ENCODE results near the gene KCNQ2.

The KCNQ2 gene

DNA sequence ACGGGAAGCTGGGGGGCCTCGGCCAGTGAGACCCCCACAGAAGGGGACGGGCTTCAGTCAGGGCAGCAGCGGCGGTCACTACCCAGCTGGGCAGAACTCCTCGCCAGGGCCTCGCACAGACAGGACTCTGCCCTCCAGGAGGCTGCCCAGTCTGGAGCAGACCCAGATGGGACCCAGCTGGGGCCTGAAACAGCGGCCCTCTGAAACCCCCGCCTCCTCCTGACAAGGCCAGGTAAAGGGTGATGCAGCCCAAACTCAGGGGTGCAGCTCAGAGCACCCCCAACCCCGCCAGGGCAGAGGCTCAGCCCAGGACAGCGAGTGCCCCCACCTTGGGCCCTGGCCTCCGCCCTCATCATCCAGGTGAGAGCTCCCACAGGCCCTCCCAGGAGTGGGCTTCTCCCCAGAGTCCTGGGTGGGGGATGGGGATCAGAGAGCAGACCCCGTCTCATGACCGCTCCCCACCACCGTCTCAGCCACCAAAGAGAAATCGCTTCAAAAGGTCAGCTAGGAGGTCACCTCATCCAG is 24.2 kb upstream of the KCNQ2 start:
- Histone ChIP-seq H3K9me3 (peaks cover 4% of the 10 kb centered on the region; the same call in 1 of the 2 replicates), H3K27me3 (peaks cover 10% of the 10 kb centered on the region; the same call in 1 of the 2 replicates), H3K27ac (no peak overlapping the region), H3K36me3 (peaks cover 42% of the 10 kb centered on the region), H4K20me1 (peaks cover 48% of the 10 kb centered on the region), H3K4me3 (peak overlapping the region; percentile 19; the same call in 1 of the 2 replicates), H3K9ac (no peak overlapping the region), H3K4me2 (peak overlapping the region; percentile 97), H3K4me1 (peaks cover 54% of the 10 kb centered on the region)
- TF ChIP-seq Cebpa-rat (IDR thresholded peaks at IDR 0.05) = no peak

DNA sequence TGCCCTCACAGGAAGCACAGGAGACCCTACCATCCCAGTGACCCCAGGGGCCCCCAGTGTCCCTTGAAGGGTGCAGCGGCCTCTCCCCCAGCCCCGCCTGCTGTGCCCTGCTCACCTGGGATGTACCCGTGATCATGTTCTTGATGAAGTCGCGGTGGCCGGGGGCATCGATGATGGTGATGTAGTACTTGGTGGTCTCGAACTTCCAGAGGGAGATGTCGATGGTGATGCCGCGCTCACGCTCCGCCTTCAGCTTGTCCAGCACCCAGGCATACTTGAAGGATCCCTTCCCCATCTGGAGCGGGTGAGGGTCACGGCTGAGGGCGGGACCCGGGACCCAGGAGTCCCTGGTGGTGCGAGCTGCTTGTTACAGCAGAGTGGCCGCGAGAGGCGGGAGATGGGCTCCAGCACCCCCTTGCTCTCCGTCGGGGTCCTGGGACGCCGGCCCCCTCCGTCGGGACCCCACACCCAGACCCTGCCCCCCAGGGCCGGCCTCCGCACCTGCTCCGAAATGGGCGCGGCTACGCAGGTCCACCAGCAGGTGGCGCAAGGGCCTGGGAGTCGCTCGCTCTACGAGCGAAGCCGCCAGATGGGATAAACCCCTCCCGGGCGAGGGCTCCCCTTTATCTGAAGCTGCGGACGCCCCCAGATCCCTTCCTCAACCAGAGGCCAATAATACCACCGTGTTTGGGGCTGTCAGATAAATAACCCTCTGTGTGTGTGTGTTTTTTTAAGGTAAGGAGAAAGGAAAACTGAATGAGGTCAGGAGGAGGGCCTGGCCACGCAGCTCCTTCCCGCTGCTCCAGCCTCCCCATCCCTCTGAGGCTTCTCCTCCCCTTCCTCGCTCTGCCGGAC is 23.5 kb upstream of the KCNQ2 start:
- peaks cover 49% of the 10 kb centered on the region for H3K36me3 ChIP-seq
- H3K27me3 ChIP-seq = peaks cover 13% of the 10 kb centered on the region
- no peak overlapping the region for H3K9ac ChIP-seq
- H4K20me1 ChIP-seq = peaks cover 53% of the 10 kb centered on the region
- peak overlapping the region; percentile 19; the same call in 1 of the 2 replicates for H3K4me3 ChIP-seq
- no peak overlapping the region for H3K27ac ChIP-seq
- TF ChIP-seq Cebpa-rat (IDR thresholded peaks at IDR 0.05) = no peak
- peaks cover 47% of the 10 kb centered on the region for H3K4me1 ChIP-seq
- H3K9me3 ChIP-seq = peaks cover 4% of the 10 kb centered on the region; the same call in 1 of the 2 replicates
- H3K4me2 ChIP-seq = peak overlapping the region; percentile 97

DNA sequence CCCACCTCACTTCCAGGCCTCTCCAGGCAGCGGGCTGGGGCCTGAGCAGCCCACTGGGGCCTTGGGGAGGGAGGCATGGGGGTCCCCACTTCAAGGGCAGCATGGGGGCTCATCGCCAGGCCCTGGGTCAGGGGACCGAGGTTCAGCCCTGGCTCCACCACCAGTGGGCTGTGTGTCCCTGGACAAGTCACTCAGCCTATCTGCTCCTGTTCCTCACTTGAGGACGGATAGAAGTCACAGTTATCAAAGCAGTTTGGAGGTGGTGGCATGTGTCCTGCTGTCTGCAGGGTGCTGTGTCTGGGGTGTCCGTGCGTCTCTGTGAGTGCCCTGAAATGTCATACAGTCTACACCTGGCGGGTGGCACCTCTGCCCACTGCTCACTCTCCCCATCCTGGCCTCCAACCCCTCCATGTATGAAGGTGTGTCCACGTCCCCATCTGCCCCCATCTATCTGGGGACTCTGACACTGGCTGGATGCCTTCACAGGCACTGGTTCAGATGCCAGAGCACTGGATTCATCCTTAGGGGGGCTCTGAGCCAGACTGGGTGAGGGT is 22.8 kb upstream of the KCNQ2 start:
- Histone ChIP-seq H3K27ac (no peak overlapping the region), H3K4me1 (peaks cover 40% of the 10 kb centered on the region), H3K9ac (no peak overlapping the region), H3K4me2 (no peak overlapping the region; the same call in 1 of the 2 replicates), H4K20me1 (peaks cover 59% of the 10 kb centered on the region), H3K4me3 (no peak overlapping the region), H3K36me3 (peaks cover 55% of the 10 kb centered on the region), H3K27me3 (peaks cover 16% of the 10 kb centered on the region), H3K9me3 (peaks cover 4% of the 10 kb centered on the region; the same call in 1 of the 2 replicates)
- no peak for TF ChIP-seq Cebpa-rat (IDR thresholded peaks at IDR 0.05)

DNA sequence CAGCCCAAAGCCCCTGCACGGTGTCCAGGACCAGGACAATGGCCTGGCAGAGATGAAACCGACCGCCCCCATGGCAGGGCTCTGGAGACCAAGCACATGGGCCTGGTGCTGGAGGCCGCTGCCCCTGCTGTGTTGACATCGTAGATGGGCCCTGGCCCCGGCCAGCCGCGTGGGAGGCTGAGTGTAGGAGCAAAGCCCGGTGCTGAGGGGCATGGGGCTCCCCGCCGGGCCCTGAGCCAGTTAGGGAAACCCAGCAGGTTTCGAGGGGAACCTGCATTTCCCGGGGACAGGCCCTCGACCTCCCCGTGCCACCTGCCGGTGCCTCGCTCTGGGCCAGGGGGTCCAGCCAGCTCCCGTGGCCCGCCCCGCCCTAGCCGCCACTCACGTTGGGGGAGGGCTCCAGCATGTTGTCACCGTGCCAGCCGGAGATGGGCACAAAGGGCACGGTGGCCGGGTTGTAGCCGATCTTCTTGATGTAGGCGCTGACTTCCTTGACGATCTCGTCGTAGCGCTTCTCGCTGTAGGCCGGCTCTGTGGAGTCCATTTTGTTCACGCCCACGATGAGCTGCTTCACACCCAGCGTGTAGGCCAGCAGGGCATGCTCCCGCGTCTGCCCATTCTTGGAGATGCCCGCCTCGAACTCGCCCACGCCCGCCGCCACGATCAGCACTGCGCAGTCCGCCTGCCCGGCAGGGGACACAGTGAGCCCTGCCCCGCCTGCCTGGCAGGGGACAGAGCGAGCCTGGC is 22.1 kb upstream of the KCNQ2 start:
- no peak for TF ChIP-seq Cebpa-rat (IDR thresholded peaks at IDR 0.05)
- H3K36me3 ChIP-seq = peaks cover 61% of the 10 kb centered on the region
- H3K4me2 ChIP-seq = no peak overlapping the region

DNA sequence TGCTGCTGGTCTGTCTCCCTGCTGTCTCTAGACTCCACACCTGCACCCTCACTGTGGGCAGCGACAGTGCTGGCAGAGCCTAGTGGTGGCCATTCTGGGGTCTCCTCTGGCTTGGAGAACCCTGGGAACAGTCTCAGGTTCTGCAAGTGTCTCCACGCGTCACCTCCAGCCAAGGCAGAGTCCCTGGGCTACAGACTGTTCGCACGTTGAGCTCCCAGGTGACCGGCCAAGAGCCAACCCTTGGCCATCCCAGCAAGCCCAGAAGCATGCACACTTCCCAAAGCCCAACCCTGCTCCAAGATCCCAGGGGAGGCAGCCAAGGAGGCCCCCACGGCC is 21.6 kb upstream of the KCNQ2 start:
- H3K4me3 ChIP-seq = no peak overlapping the region
- peaks cover 69% of the 10 kb centered on the region for H4K20me1 ChIP-seq
- no peak overlapping the region for H3K9ac ChIP-seq
- H3K27me3 ChIP-seq = peaks cover 23% of the 10 kb centered on the region
- H3K36me3 ChIP-seq = peaks cover 66% of the 10 kb centered on the region
- H3K27ac ChIP-seq = no peak overlapping the region
- no peak for TF ChIP-seq Cebpa-rat (IDR thresholded peaks at IDR 0.05)
- H3K4me2 ChIP-seq = no peak overlapping the region
- peaks cover 29% of the 10 kb centered on the region for H3K4me1 ChIP-seq
- H3K9me3 ChIP-seq = peaks cover 4% of the 10 kb centered on the region; the same call in 1 of the 2 replicates

More for the DNA sequence above, 22.1 kb upstream of the KCNQ2 start:
- Histone ChIP-seq H3K27ac (no peak overlapping the region), H3K27me3 (peaks cover 18% of the 10 kb centered on the region), H3K9me3 (peaks cover 4% of the 10 kb centered on the region; the same call in 1 of the 2 replicates), H3K4me1 (peaks cover 33% of the 10 kb centered on the region), H4K20me1 (peaks cover 64% of the 10 kb centered on the region), H3K9ac (no peak overlapping the region), H3K4me3 (no peak overlapping the region)

DNA sequence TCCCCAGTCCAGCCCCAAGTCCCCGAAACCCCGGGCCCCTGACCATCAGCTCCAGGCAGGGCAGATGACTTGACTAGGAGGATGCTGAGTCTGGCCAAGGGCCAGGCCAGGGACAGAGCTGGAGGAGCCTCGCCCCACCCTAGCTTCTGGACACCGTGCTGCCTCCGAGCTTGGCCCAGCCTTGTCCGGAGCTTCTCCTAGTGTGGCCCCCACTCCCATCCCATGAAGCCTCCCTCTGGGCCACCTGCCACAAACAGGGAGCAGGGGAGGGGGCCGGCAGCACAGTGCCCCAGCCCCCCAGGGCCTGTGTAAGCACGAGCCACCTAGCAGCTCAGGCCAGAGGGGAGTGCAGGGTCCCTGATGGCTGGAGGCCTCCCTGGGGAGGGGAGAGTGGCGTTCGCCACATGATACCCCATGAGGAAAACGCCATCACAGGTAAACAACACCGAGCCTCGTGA is 21.1 kb upstream of the KCNQ2 start:
- Histone ChIP-seq H3K9ac (no peak overlapping the region), H4K20me1 (peaks cover 73% of the 10 kb centered on the region), H3K4me1 (peaks cover 29% of the 10 kb centered on the region), H3K4me2 (no peak overlapping the region), H3K27ac (no peak overlapping the region), H3K9me3 (peaks cover 4% of the 10 kb centered on the region; the same call in 1 of the 2 replicates), H3K27me3 (peaks cover 27% of the 10 kb centered on the region), H3K4me3 (no peak overlapping the region), H3K36me3 (peaks cover 70% of the 10 kb centered on the region)
- TF ChIP-seq Cebpa-rat (IDR thresholded peaks at IDR 0.05) = no peak

DNA sequence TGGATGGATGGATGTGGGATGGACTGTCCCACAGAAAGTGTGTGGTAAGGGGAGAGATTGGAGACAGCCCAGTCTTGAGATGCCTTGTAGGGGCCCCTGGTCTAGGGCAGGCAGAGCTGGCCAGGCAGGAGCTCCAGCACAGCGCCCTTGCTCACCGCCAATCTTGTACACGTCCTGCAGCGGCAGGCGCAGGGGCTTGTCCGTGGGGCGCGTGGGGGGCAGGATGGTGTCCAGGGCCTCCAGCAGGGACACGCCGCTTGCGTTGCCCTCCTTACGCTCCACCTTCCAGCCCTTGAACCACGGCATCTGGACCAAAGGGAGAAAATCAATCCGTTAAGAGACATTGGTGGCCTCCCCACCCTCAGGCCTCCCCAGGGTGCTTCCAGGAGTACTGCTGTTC is 20.5 kb upstream of the KCNQ2 start:
- H3K4me2 ChIP-seq = no peak overlapping the region
- TF ChIP-seq Cebpa-rat (IDR thresholded peaks at IDR 0.05) = no peak
- H3K4me3 ChIP-seq = no peak overlapping the region
- H3K9me3 ChIP-seq = peaks cover 4% of the 10 kb centered on the region; the same call in 1 of the 2 replicates
- peaks cover 74% of the 10 kb centered on the region for H4K20me1 ChIP-seq
- peaks cover 27% of the 10 kb centered on the region for H3K27me3 ChIP-seq
- H3K36me3 ChIP-seq = peaks cover 73% of the 10 kb centered on the region
- H3K4me1 ChIP-seq = peaks cover 26% of the 10 kb centered on the region
- H3K27ac ChIP-seq = no peak overlapping the region
- no peak overlapping the region for H3K9ac ChIP-seq

DNA sequence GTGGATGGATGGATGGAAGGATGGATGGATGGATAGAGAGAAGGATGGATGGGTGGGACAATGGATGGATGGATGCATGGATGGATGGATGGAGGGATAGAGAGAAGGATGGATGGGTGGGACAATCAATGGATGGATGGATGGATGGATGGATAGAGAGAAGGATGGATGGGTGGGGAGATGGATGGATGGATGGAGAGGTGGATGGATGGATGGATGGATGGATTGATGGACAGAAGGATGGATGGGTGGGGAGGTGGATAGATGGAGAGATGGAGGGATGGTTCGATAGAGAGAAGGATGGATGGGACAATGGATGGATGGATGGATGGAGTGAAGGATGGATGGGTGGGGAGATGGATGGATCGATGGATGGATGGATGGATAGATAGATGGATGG is 20.1 kb upstream of the KCNQ2 start:
- Histone ChIP-seq H3K4me1 (peaks cover 21% of the 10 kb centered on the region), H4K20me1 (peaks cover 72% of the 10 kb centered on the region), H3K4me2 (no peak overlapping the region), H3K27me3 (peaks cover 27% of the 10 kb centered on the region), H3K9me3 (peaks cover 4% of the 10 kb centered on the region; the same call in 1 of the 2 replicates), H3K4me3 (no peak overlapping the region), H3K27ac (no peak overlapping the region), H3K36me3 (peaks cover 76% of the 10 kb centered on the region), H3K9ac (no peak overlapping the region)
- TF ChIP-seq Cebpa-rat (IDR thresholded peaks at IDR 0.05) = no peak

DNA sequence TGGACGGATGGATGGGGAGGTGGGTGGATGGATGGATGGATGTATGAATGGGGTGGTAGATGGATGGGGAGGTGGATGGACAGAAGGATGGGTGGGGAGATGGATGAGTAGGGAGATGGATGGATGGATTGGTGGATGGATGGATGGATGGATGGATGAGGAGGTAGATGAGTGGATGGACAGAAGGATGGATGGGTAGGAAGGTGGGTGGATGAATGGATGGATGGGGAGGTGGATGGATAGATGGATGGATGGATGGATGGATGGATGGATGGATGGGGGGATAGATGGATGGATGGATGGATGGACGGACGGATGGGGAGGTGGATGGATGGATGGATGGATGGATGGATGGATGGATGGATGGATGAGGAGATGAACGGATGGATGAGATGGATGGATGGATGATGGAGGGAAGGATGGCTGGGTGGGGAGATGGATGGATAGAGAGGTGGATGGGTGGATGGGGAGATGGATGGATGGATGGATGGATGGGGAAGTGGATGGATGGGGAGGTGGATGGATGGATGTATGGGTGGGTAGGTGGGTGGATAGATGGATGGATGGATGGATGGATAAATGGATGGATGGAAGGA is 19.3 kb upstream of the KCNQ2 start:
- TF ChIP-seq Cebpa-rat (IDR thresholded peaks at IDR 0.05) = no peak
- Histone ChIP-seq H3K4me3 (no peak overlapping the region), H3K4me1 (peaks cover 13% of the 10 kb centered on the region), H3K9ac (no peak overlapping the region), H3K27ac (no peak overlapping the region), H4K20me1 (peaks cover 69% of the 10 kb centered on the region), H3K4me2 (no peak overlapping the region), H3K9me3 (peaks cover 4% of the 10 kb centered on the region; the same call in 1 of the 2 replicates), H3K36me3 (peaks cover 77% of the 10 kb centered on the region), H3K27me3 (peaks cover 29% of the 10 kb centered on the region)

Measured in BLaER1 (cell line).